Stimulated activated CD4-positive, alpha-beta T cell treated with anti-CD3 and anti-CD28 coated beads, Interleukin-2, amount 100 ng/mL, for 4 hours (primary cell): Measurements from ENCODE around the gene SCRT2.
"Not testable (repeated sequence)": the region's sequence is repeated elsewhere in the genome, so short reads cannot be mapped to it uniquely, and the experiment has no call there.

Experiments
- DNase-seq: peaks from one replicate; pipeline ENCODE4 v3.0.0-alpha.2; 2020; ENCODE audit warnings: low read depth

Gene SCRT2

DNA sequence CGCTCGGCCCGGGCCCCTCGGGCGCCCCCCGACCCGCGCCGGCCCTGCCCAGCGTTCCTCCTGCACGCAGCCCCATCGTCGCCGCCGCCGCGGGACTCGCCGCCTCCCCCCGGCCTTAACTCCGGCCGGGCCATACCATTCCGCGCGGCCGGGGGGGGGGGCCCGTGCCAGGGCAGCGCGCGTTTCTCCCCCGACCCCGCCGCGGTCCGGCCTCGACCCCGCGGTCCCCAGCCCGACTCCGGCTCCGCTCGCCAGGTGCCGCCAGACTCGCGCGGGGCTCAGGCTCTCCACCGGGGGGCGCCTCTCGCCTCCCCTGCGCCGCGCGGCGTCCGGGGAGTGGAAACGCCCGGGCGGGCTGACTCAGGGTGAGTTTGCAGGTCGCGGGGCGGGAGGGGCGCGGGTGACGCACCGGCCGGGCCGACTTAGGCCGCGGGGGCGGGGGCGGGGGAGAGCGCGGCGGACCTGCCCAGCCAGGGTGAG is 22.5 kb downstream of the SCRT2 start, which contains the start of gene SRXN1:
TSS of gene SRXN1 (minus strand) at position 91 of the 480 bp plus-strand sequence. CDS start at position 76, 15 bp downstream.
- DNase-seq, result peak; percentile 75

DNA sequence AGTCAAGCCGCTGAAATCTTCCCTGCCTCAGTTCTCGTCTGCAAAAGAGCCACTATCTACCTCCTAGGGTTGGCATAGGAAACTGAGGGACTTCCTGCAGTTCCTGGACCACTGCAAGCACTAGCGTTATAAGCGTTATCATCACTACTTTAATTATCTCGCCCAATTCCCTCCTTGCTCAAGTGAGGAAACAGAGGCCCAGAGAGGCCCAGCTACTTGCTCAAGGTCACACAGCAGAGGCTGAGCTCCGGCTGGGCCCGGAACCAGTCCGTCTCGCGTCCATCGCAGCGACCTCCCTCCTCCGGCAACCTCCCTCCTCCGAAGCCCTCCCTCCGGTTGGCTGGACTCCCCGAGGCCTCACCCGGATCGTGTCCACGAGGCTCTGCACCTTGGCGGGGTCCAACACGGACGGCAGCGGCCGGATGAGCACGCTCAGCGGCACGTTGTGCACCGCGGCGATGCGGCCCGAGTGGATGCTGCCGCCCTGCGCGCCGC is 22.9 kb downstream of the SCRT2 start:
- DNase-seq, result no peak

DNA sequence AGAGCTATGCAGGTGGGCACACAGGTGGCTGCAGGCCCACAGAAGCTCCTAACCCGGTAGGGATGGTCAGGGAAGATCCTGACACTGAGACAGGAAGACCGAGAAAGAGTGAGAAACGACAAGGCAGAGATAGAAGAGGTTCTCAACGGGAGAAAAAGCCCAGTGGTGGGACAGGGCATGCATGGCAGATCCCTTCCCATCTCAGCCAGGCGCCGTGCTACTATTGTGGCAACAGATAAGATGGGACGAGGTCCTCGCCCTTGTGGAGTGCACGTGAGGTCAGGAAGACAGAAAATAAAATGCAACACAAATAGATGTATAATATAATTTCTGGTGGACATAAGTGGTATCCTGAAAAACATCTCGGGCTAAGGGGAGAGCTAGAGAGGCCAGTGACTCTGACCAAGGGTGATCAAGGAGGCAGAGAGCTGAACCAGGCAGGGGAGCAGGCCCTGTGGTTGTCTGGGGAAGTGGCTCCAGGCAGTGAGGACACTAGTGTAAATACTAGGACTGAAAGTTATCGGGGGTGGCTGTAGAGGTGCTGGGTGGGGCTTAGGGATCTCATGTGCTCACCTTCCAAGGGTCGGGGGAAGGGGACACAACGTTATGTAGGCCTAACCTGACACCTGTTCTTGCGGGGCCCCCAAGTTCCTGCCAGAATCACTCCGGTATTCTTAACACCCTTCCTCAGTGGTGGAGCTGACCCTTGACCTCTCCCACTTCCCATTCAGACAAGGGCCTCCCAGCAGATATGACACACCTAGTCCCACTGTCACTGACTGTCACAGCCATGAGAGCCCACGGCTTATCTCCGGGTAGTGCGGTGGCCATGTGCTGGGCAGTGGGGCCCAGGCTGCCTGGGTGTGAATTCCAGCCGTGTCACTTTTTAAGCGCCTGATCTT is 23.6 kb downstream of the SCRT2 start:
- DNase-seq, result no peak

DNA sequence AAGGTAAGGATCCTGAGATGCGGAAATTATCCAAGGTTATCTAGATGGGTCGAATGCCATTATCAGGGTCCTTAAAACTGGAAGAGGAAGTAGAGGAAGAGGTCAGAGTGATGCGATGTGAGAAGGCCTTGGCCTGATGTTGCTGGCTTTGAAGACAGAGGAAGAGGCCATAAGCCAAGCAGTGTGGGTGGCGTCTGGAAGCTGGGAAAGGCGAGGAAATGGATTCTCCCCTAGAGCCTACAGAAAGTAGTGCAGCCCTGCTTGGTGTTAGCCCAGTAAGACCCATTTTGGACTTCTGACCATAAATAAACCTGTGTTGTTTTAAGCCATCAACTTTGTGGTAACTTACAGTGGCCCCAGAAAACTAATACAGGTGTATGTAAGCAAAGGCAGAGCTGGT is 24.6 kb downstream of the SCRT2 start:
- DNase-seq, result no peak

DNA sequence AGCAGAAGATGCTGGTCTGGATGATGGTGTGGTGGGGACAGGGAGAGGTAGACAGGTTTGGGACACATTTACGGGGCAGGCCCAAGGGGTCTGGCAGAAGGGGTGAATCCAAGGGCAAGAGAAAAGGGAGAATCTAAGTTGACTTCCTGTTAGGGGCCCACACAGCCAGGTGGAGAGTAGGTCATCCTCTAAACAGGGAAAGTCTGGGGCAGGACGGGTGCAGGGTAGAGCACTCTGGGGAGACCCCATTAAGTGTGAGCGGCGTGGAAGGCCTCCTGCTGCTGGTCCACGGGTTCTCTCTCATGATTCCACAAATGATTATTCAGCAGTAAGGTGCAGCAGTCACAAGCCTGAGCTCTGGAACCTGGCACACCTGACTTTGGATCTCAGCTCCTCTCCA is 25.3 kb downstream of the SCRT2 start:
- DNase-seq, result no peak

DNA sequence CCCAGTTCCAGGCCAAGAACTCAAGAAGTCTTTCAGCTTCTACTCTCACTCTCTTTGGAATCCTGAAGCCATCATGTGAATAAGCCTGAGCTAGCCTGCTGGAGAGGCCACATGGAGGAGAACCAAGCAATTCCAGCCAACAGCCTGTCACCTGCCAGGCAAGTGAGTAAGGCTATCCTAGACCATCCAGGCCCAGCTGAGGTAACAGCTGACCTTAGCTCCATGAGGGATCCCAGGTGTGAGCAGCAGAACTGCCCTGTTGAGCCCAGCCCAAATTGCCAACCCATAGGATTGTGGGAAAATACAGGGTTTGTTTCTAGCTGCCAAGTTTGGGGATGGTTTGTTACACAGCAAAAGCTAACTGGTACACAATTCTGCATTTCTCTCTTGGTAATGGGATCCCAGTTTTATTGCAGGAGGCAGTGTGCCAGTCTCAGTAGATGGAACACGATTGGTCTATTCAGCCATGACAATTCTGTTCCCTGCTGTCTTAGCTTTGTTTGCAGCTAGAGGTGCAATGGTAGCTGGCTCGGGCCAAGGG is 28.1 kb downstream of the SCRT2 start:
- DNase-seq, result no peak

DNA sequence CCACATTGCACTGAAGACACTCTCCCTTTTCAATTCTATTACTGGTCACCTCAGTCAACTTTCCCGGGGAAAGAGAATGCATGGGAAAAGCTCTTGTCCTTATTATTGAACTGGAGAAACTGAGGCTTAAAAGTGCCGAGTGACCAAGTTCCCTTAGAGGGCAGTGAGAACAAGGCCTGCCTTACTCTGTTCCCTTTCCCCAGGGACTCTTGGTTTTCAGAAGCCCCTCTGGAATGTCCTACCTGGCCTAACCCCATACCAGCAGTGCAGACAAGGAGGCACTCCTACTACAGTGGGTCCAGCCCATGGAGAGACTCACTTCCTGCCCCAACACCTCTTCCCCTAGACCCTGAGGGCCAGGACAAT is 28.8 kb downstream of the SCRT2 start:
- DNase-seq, result no peak

DNA sequence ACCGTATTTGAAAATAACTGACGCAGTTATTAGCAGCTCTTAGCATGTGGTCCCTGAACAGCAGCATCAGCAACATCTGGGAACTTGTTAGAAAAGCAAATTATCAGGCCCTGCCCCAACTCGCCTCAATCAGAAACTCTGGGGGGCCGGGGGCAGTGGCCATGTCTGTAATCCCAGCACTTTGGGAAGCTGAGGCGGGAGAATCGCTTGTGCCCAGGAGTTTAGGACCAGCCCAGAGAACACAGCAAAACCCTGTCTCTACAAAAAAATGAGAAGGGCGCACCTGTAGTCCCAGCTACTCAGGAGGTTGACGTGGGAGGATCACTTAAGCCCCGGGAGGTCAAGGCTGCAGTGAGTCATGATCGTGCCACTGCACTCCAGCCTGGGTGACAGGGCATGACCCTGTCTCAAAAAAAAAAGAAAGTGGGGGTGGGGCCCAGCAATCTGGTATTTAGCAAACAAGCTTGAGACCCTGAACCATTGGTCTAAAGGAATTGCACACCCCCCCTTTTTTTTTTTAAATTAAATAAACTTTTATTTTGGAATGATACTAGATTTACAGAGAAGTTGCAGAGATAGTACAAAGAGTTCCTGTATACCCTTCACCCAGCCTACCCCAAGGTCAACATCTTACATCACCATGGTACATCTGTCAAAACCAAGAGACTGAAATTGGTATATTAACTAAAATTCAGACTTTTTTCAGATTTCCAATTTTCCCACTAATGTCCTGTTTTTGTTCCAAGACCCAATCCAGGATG is 29.3 kb downstream of the SCRT2 start:
- DNase-seq, result no peak

DNA sequence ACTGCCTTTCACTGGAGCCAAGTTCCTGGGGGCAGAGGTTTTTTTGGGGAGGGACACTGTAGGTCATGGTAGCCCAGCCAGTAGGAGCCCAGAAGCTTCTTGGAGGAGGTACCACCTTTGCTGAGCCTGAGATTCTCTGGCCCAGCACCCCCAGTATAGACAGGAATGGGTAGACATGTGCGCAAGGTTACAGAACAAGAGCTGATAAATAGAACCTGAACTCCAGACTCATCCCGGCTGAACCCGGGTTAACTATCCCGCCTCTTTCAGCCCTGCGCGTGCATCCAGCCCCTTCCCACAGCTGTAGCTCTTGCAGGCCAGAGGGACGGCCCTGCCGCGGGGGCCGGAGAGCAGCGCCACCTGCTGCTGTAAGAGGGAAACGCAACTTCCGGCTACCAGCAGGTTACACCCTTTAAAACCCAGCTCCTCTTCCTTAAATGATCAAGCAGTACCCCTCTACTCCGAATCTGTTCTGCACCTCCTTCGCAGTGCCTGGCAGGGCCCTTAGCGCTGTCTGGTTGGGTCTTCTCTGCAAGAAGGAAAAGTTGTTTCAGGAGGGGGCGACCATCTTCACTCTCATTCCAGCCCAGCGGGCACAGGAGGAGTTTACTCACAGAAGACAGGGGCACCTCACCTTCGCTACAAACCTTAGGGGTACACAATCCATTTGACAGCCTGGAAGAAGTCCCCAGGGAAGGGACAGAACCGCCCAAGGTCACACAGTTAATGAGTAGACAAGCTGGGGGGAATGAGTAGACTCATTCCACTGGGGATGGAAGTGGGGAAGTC is 30.1 kb downstream of the SCRT2 start:
- peak; percentile 29 for DNase-seq

DNA sequence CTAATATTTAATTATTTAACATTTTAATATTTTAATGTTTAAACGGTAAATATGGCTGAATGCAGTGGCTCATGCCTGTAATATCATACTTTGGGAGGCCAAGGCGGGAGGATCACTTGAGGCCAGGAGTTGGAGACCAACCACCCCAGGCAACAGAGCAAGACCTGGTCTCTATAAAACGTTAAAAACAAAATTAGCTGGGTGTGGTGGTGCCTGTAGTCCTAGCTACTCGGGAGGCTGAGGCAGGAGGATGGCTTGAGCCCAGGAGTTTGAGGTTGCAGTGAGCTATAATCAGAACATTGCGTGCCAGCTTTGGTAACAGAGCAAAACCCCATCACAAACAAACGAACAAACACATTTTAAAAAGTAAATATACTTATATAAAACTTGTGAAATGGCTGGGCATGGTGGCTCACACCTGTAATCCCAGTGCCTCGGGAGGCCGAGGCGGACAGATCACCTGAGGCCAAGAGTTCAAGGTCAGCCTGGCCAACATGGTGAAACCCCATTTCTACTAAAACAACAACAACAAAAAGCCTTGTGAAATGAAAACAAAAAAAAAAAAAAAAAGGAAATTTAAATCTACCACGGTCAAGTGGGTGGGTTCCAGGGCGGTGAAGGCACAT is 30.8 kb downstream of the SCRT2 start:
- no peak for DNase-seq

DNA sequence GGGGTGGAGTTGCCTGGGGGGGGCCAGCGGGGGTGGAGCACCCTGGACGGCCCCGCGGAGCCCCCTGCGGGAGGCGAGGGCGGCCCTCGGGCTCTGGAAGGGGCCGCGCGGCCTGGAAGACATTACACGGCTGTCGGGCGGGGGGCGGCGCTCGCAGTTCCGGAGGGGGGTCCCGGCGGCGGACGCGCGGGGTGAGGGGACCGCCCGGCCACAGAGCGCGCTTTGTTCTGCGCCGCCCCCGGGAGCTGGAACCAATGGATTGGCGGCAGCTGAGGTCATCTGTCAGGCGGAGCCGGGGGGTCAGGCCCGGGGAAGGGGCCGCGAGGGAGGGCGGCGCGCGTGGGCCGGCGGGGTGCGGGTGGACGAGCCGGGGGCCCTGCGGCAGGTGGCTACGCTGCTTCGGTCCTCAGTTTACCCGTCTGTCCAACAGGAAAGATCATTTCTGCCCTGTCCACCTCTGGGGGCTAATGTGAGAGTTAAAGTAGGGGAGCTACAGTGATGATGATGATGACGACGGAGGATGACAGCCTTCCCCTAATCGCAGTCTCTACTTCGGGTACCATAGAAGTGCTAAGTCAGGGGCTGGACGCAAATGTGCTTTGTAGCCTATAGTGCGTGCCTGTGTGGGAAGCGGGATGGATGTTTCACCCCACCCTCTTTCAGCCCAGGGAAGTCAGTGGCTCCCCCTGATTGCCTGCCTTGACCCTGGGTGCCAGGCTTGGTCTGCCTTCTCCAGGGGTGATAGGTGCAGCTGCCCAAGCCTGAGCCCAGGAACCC is 33.0 kb downstream of the SCRT2 start:
- no peak for DNase-seq

DNA sequence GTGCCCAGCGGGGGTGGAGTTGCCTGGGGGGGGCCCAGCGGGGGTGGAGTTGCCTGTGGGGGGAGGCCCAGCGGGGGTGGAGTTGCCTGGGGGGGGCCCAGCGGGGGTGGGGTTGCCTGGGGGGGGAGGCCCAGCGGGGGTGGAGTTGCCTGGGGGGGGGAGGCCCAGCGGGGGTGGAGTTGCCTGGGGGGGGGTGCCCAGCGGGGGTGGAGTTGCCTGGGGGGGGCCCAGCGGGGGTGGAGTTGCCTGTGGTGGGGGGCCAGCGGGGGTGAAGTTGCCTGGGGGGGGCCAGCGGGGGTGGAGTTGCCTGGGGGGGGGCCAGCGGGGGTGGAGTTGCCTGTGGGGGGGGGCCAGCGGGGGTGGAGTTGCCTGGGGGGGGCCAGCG is 33.6 kb downstream of the SCRT2 start:
- not testable (repeated sequence) for DNase-seq

DNA sequence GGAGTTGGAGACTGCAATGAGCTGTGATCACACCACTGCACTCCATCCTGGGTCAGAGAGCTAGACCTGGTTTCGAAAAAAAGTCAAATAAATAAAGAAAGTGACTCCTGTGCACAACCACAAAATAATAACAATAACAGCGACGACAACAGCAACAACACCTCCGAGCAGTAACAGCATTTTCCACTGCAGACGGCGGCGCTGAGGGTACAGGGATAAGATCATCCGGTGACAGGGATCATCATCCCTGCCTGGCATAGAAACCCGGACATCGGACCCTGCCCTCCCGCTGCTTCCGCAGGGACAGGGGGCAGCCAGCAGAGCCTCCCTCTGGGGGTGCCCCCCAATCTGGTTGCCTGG is 34.1 kb downstream of the SCRT2 start:
- no peak for DNase-seq

DNA sequence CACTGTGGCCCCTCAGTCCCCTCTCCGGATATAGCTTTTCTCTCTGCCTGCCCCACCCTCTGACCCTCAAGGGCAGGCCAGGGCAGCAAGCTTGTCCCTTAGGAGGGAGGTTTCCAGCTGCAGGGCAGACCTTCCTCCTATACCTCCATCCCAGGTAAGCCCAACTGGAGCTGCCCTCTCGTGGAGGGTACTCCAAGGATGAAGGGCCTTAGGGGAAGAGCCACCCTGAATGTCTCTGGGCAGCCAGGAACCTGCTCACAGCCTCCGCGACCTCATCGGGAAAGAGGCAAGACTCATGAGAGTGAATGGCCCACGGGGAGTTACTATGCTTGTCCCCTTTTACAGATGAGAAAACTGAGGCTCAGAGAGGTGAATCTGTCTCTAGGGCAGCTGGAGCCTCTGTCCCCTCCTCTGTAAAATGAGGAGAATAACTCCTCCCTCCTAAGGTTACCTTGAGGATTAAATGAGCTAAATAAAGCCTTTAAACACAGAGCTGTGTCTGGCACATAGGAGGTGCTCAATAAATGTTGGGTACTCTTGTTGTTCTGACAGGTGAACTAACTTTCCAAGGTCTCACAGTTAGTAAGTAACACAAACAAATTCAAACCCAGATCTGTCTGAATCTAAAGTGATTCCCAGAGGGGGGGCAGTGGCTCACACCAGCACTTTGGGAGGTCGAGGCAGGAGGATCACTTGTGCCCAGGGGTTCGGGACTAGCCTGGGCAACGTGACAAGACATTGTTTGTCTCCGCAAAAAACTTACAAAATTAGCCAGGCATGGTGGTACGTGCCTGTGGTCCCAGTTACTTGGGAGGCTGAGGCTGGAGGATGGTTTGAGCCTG is 34.7 kb downstream of the SCRT2 start:
- no peak for DNase-seq

DNA sequence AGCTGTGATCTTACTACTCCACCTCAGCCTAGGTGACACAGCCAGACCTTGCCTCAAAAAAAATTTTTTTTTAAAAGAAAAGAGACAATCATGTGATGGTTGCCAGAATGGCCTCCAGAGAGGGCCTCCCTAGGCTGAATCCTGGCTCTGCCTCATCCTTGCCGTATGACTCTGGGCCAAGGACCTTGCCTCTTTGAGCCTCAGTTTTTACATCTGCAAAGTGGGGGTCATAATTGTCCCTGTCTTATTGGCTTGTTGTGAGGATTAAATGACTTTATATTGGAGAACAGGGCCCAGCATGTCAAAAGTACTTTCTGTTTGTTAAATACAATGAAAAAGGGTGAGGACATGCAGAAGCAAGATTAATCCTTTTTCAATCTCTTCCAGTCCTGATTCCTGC is 37.0 kb downstream of the SCRT2 start:
- DNase-seq, result no peak

DNA sequence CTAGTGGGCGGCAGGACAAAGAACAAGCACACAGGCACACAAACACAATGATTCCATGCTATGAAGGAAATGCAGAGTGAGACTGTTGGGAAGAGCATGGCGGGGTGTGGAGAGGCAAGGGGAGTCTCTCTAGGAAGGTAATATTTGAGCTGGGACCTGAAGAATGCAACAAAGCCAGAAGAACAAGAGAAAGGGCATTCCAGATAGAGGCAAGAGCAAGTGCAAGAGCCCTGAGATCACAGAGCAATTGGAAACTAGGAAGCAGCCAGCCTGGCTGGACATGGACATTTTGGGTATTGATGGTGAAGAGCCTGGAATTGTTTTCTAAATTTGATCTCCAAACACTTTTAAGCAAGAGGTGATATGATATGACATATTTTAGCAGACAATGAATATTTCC is 38.0 kb downstream of the SCRT2 start:
- no peak for DNase-seq

DNA sequence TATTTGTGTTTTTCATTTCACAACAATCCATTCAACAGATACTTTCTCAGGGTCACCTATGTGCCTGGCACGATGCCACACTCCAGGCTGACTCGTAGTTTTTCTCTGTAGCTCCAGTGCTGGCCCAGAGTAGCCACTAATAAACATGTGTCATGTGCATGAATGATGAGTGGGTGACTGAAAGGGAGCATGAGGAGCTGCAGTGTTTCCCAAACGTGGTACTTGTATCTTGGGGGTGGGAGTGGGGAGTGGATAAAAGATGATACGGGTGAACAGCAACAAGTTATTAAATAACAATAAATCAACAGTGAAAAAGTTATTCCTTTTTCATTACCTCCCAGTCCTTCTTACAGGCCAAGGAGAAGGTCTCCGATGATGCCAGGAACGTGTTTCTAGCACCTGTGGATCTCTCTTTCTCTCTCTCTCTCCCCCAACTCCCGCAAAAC is 39.7 kb downstream of the SCRT2 start:
- DNase-seq, result no peak

DNA sequence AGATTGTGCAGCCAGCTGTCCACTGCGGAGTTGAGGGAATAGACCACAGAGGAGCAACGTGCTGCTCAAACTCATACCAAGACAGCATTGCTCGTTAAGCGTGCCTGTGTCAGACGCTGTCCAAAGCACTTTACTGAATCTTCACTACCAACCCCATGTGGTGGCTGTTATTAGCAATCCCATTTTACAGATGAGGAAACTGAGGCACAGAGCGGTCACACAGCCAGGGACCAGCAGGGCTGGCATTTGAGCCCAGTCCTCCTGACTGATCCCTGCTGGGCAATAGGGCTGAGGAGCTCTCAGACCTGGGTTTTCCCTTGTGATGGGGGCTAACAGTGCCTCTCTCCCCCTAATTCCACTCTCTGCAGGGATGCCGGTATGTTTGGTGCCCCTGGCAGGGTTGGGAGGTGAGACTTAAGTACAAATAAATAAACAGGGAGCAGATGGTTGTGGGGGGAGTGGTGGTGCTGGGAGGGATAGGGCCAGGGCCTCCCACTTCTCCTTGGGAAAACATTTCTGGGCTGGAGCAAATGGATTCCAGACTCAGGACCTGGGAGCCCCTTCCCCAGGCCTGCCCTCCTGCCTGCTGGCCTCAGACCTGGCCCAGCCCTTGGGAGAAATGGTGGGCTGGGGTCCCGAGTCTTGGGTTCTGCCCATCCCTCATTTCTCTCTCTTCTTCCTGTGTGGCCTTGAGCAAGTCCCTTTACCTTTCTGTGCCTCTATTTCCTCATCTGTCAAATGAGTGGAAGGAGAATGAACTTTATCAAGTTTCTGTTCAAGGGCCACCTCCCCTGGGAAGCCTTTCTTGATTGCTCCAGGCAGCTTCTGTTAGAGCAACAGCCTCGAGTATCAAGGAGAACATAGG is 40.3 kb downstream of the SCRT2 start:
- DNase-seq, result no peak
